Stomach smooth muscle (tissue), 2 donors: Measurements from ENCODE around the gene GBE1.

ENCODE experiments used
- H3K27ac ChIP-seq: one replicate; pipeline ENCODE4 v1.7.0; 2013; ENCODE audit warnings: mild to moderate bottlenecking, low read length, inconsistent platforms
- H3K27me3 ChIP-seq, 2 donors: one replicate each; pipeline ENCODE4 v1.7.0; 2013; ENCODE audit warnings: low read length in 2 of 2; ENCODE audit not compliant: insufficient read depth in 2 of 2, control insufficient read depth in 1 of 2
- H3K36me3 ChIP-seq, 2 donors: one replicate each; pipeline ENCODE4 v1.7.0; 2013; ENCODE audit warnings: low read length in 2 of 2; ENCODE audit not compliant: control insufficient read depth in 2 of 2, insufficient read depth in 2 of 2
- H3K4me1 ChIP-seq: one replicate; pipeline ENCODE4 v1.7.0; 2013; ENCODE audit warnings: low read length; ENCODE audit not compliant: control insufficient read depth, insufficient read depth
- H3K4me3 ChIP-seq, 2 donors: one replicate each; pipeline ENCODE4 v1.7.0; 2013; ENCODE audit warnings: low read length in 2 of 2
- H3K9ac ChIP-seq, 2 donors: one replicate each; pipeline ENCODE4 v1.7.0; 2013; ENCODE audit warnings: low read length in 2 of 2, mild to moderate bottlenecking in 1 of 2
- H3K9me3 ChIP-seq, 2 donors: one replicate each; pipeline ENCODE4 v1.7.0; 2013; ENCODE audit warnings: low read length in 2 of 2; ENCODE audit not compliant: control insufficient read depth in 2 of 2
- donor health status: healthy.
- donor health status: Pancreatic carcinoma.

The GBE1 gene

DNA sequence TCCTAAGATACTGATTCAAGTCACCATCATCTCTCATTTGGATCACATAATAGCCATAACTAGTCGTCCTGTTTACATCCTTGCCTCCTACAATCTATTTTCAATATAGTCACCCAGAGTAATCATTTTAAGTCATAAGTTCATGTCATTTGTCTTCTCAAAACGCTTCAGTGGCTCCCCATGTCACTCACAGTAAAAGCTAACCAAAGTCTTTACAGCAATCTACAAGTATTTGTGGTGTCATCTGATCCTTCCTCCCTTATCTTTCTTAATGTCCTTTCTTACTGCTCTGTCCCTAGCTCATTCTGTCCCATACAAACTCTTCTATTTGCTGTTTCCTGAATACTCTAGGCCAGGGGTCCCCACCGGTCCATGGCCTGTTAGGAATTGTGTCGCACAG lies 28.8 kb downstream of the GBE1 start:
- H3K9ac ChIP-seq = no peak overlapping the region
- H3K4me1 ChIP-seq = no peaks in the 10 kb centered on the region
- H3K9me3 ChIP-seq = no peaks in the 10 kb centered on the region
- H3K36me3 ChIP-seq = no peaks in the 10 kb centered on the region
- no peak overlapping the region for H3K4me3 ChIP-seq
- no peak overlapping the region for H3K27ac ChIP-seq
- H3K27me3 ChIP-seq = no peaks in the 10 kb centered on the region

DNA sequence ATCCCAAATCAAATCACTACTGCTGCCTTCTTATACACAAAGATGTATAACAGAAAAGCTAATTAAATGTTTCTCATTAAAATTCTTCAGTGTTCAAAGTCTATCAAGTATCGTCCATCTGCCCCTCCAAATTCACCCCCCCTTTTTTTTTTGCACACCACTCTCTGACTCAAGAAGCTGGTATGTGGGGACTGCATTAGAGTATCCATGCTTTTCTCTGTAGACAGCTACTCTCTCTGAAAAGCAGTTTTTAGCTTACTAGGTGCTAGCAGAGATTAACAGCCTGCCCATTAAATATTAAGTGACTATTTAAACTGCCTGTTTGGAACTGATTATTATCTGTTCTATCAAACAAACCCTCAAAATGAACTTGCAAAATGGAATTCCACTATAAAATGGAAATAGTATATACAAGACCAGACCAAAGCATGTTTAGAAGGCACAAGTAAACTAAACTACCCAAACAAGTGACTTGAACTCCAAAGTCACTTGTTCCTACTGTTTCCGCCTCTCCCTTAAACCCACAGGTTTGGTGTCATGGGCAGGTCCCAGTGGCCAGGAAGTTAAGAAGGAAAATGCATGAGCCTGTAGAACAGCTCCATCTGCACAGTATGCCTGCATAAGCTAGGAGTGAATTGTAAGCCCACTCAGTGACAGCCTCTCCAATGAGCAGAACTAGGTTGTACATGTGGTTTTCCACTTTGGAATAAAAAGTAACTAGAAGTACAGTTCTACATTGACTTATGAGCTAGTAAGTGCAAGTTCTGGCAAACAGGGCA lies 32.5 kb downstream of the GBE1 start:
- H3K36me3 ChIP-seq = no peaks in the 10 kb centered on the region
- no peak overlapping the region for H3K27ac ChIP-seq
- no peaks in the 10 kb centered on the region for H3K27me3 ChIP-seq
- no peak overlapping the region for H3K4me3 ChIP-seq
- H3K9ac ChIP-seq = no peak overlapping the region
- no peaks in the 10 kb centered on the region for H3K9me3 ChIP-seq
- no peaks in the 10 kb centered on the region for H3K4me1 ChIP-seq

DNA sequence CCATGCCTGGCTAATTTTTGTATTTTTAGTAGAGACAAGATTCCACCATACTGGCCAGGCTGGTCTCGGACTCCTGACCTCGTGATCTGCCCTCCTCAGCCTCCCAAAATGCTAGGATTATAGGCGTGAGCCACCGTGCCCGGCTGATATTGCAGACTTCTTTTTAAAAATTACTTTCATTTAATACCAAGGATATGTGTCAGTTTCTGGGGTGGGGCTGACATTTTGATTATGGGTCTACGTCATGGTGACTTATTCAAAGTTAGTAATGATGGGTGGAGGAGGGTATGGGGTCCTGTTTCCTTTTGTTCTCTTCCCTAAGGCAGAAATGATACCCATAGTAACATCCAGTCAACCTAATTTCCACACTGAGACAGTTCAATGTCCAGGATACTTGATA lies 34.7 kb downstream of the GBE1 start:
- no peak overlapping the region for H3K4me3 ChIP-seq
- H3K9ac ChIP-seq = no peak overlapping the region
- H3K36me3 ChIP-seq = no peaks in the 10 kb centered on the region
- no peaks in the 10 kb centered on the region for H3K4me1 ChIP-seq
- H3K27ac ChIP-seq = no peak overlapping the region
- no peaks in the 10 kb centered on the region for H3K27me3 ChIP-seq
- no peaks in the 10 kb centered on the region for H3K9me3 ChIP-seq

DNA sequence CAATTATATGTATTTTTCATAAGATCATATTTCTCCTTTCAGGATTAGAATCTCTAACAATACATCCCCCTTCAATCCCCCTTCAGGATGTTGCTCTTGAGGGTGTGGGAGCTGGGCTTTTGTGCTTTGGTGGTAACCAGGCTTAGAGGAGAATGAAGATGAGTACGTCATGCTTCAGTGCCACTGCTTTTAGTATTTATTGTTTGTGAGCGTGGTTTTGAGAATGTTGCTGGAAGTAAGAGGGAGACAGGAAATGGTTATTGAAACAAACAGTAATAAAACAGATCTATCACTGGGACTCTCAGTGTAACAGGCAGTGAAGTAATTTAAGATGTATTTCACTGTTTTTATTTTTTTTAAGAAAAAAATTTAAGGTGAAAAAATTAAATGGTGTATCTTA lies 35.3 kb downstream of the GBE1 start:
- H3K27ac ChIP-seq = no peak overlapping the region
- no peak overlapping the region for H3K9ac ChIP-seq
- H3K27me3 ChIP-seq = no peaks in the 10 kb centered on the region
- no peaks in the 10 kb centered on the region for H3K9me3 ChIP-seq
- no peak overlapping the region for H3K4me3 ChIP-seq
- H3K36me3 ChIP-seq = no peaks in the 10 kb centered on the region
- H3K4me1 ChIP-seq = no peaks in the 10 kb centered on the region

DNA sequence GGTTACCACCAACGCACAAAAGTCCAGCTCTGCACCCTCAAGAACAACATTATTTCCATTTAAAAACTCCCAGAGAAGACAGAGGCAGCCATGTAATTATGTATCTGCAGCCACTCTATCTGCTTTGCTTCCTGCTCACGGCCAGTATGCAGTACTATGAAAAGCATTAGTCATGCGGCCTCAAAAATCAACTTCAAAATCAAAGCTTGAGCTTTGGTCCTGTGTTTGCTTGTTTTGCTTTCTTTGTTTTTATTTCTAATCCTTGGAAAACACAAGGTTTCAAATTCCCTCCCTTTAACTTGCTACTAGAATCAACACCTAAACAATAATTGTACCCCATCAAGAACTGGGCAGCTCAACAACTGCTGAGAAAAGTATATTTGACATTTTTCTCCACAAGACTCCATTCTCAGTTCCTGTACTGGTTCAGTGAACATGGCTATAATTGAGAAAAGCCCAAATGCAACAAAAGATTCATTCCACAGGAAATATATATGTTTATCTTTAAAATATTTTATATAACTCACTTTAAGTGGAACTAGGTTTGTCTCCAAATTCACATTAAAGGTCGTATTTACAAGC lies 37.6 kb downstream of the GBE1 start:
- no peak overlapping the region for H3K9ac ChIP-seq

DNA sequence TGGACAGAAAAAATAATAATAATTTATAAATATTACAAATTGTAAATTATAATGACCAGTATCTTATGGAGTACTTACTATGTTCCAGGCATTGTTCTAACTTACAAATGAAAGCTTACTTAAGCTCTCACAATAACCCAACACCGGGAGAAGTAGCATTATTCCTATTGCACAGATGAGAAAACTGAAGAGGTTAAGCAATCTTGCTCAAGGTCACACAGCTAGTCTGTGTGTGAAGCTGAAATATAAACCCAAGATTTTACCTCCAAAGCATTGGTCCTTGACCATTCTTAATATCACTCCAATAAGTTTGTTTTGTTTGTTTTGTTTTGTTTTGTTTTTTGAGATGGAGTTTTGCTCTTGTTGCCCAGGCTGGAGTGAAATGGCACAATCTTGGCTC lies 43.1 kb downstream of the GBE1 start:
- Histone ChIP-seq H3K27me3 (no peaks in the 10 kb centered on the region), H3K27ac (no peak overlapping the region), H3K9ac (no peak overlapping the region), H3K4me3 (no peak overlapping the region), H3K9me3 (no peaks in the 10 kb centered on the region), H3K4me1 (no peaks in the 10 kb centered on the region), H3K36me3 (no peaks in the 10 kb centered on the region)

More for the DNA sequence above, 37.6 kb downstream of the GBE1 start:
- H3K36me3 ChIP-seq = no peaks in the 10 kb centered on the region
- H3K27ac ChIP-seq = no peak overlapping the region
- H3K27me3 ChIP-seq = no peaks in the 10 kb centered on the region
- no peak overlapping the region for H3K4me3 ChIP-seq
- H3K9me3 ChIP-seq = no peaks in the 10 kb centered on the region
- no peaks in the 10 kb centered on the region for H3K4me1 ChIP-seq

DNA sequence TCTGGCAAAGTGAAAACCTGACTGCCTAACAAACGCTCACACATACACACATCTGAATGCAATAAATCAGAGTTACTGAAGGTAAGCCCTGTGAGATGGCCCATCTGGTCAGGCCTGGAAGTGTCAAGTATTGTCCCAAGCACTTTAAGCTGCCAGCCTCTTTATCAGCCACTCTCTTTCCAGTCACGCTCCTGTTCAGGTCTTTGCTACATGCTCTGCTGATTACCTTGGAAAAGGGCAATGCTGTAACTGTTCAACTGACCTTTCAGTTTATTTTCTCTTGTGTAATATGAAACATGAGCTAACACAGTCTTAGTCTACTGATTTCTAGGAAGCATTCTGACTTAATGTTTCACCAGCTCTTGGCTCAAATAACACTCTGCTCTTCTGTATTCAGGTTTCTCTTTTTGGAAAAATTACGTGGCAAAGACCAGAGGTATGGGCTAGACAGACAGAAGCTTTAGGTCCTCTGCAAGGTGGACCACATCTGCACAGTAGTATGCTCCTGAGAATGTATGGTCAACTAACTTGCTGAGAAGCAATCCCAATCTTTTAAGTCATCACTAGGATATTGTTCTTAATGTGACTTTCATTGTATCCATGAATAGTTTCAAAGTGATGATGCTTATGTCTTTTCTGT lies 44.5 kb downstream of the GBE1 start:
- H3K9me3 ChIP-seq = no peaks in the 10 kb centered on the region
- H3K36me3 ChIP-seq = no peaks in the 10 kb centered on the region
- no peaks in the 10 kb centered on the region for H3K4me1 ChIP-seq
- H3K4me3 ChIP-seq = no peak overlapping the region
- no peak overlapping the region for H3K27ac ChIP-seq
- H3K27me3 ChIP-seq = no peaks in the 10 kb centered on the region
- H3K9ac ChIP-seq = no peak overlapping the region

DNA sequence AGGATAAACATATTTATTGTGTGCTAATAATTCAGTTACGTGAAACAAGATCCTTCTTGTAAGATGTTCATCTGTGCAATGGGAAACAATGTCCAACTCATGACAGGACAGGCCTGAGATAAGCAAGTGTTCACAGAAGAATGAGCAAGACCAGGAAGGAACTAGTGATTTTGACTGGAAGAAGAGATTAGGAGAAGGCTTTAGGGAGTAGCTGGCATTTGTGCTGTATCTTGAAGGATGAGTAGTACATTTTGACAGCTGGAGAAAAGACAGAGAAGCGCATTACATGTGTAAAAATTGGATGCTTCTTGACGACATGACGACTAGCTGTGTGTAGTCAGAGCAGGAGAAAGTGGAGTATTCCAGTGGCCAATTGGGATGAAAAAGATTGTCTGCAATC lies 48.4 kb downstream of the GBE1 start:
- no peaks in the 10 kb centered on the region for H3K9me3 ChIP-seq
- H3K4me3 ChIP-seq = no peak overlapping the region
- H3K36me3 ChIP-seq = no peaks in the 10 kb centered on the region
- H3K4me1 ChIP-seq = no peaks in the 10 kb centered on the region
- H3K27ac ChIP-seq = no peak overlapping the region
- no peak overlapping the region for H3K9ac ChIP-seq
- no peaks in the 10 kb centered on the region for H3K27me3 ChIP-seq

DNA sequence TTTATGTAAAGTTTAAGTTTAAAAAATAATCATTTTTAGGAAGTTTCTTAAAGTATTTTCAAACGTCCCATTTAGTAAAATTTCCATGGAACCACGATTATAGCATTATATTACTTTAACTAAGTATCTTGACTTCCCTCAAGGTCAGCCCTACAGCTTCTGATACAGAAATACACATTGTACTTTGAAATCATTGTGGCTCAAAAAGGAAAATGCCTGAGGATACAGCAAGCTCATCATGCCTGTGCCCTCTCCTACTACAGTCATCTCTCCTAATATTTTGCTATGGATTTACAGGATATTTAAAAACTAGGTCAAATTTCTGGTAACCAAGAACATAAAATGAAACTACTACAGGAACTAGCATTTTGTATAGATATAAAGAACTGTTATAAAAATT lies 51.8 kb downstream of the GBE1 start:
- Histone ChIP-seq H3K4me3 (no peak overlapping the region), H3K27me3 (no peaks in the 10 kb centered on the region), H3K9me3 (no peaks in the 10 kb centered on the region), H3K36me3 (no peaks in the 10 kb centered on the region), H3K4me1 (no peaks in the 10 kb centered on the region), H3K9ac (no peak overlapping the region), H3K27ac (no peak overlapping the region)

DNA sequence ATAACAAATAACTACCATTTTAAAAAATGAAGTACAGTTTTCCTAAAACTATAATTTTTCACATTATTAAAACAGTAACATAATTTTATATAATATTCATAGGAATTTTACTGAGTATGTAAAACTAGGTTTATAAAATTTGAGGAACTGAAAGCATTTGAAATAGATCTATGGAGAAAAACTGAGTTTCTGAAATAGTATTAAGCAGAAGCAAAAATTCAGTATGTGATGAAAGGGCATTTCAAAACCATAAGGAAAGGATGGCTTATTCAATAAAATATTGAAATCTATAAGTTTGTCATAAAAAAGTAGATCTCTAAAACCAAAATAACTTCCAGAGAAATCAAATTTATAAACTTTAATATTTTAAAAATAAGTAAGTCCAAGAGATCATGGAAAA lies 53.4 kb downstream of the GBE1 start:
- no peak overlapping the region for H3K4me3 ChIP-seq
- H3K9ac ChIP-seq = no peak overlapping the region
- no peak overlapping the region for H3K27ac ChIP-seq
- no peaks in the 10 kb centered on the region for H3K4me1 ChIP-seq
- no peaks in the 10 kb centered on the region for H3K36me3 ChIP-seq
- H3K27me3 ChIP-seq = no peaks in the 10 kb centered on the region
- no peaks in the 10 kb centered on the region for H3K9me3 ChIP-seq

DNA sequence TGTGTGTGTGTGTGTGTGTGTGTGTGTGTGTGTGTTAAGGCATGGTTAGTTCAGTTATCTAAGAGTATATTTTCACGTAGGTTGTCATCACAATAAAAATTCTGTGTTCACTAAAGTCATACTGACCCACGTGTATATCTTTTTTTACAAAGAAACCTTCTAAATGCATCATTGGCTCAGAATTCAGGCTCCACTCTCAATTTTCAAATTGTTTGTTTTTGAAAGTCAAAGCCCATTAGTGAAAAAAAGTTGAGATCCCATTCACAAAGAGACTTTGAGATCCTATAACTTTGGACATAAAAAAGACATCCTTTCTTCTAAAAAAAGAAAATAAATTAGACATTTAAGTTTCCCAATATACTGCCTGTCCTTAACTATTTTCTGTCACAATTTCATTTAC lies 59.3 kb downstream of the GBE1 start:
- H3K36me3 ChIP-seq = no peaks in the 10 kb centered on the region

More for the DNA sequence above, 59.3 kb downstream of the GBE1 start:
- Histone ChIP-seq H3K4me3 (no peak overlapping the region), H3K9me3 (no peaks in the 10 kb centered on the region), H3K27ac (no peak overlapping the region), H3K9ac (no peak overlapping the region), H3K27me3 (no peaks in the 10 kb centered on the region), H3K4me1 (no peaks in the 10 kb centered on the region)
